CD4-positive, alpha-beta T cell treated with Interleukin-17A for 1 hour (primary cell): ENCODE measurements around the gene TMEM121B.

Source experiments
- DNase-seq: peaks from one replicate; pipeline ENCODE4 v3.0.0-alpha.2; 2020

TMEM121B gene

DNA sequence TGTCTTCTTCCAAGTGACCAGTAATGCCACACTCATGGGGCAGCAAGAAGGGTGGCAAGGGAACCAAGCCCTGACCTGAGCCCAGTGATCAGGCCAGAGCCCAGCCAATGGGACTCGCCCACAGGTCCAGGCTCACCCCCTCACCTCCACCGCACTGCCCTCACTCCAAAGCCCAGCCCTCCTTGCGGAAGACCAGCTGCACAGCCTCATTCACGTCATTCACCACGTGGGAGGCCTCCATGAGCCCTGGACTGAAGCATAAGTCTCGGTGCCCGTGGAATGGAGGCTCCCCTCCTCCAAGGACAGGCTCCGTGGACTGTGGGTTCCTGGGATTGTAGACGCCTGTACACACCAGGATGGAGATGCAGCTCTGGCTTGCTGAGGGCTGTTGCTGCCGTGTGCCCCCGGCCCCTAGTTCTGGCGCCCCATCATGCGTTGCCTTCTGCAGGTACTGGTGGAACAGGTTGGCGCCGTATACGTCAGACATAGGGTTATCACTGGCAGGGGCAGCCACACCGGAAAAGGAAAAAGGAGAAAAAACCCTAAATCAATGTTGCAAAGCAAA is 16.8 kb upstream of the TMEM121B start:
- DNase-seq, result no peak

DNA sequence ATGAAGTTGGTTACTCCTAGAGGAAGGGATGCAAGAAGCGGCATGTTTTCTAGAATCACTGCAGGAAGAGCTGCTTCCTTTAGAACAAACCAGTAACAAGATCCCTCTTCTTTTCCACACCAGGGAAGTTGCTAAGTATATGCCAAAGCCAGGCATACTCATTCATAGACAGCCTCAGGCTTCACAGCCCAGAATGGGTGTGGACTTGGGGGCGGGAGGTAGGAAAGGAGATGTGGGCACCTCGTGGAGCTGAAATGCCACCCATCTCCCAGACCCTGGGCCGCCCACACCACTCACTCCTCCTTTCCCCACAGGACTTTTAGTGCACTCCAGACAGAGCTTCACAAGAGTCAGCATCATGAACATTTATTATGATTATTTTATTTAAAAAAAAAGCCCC is 16.0 kb upstream of the TMEM121B start:
- DNase-seq, result no peak

DNA sequence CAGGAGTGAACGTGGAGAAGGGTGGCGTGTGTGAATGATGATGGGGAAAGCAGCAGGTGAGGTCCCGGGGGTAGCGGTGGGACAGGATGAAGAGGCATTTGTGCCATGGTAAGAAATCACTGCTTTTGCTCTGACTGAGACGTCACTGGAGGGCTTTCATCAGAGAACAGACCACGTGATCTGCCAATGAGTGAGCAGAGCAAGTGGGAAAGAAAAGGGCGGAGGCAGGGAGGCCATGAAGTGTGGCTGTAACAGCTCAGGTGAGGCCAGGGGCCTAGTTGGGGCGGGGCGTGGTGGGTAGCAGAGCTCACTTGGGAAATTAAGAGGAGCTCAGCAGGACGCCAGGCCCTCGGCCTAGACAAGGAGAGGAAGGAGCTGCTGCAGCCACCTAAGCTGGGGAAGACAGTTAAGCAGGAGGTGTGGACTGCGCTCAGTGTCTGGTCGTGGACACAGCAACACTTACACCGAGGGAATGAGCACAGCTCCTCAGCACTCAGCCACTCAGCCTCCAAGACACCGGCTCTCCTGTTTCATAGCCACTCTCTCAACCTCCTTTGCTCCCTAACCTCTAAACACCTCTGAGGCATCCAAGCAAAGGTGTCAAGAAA is 14.1 kb upstream of the TMEM121B start:
- no peak for DNase-seq

DNA sequence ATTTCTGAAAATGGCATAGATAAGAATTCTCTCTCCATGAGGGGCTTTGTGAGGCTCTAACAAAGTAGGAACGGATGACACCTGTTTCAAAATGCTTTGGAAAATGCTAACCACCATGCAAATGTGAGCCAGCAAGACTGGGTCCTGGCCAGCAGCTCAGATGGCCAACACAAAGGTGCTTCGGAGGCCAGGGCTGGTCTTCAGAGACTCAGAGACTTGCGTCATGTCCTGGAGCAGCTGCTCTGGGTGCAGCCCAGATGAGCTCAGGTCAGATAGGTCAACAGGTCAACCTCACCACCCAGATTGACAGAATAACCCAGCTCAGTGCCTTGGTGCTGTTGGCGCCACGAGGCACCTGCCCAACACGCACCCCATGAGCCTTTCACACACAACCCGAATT is 12.0 kb upstream of the TMEM121B start:
- DNase-seq, result no peak

DNA sequence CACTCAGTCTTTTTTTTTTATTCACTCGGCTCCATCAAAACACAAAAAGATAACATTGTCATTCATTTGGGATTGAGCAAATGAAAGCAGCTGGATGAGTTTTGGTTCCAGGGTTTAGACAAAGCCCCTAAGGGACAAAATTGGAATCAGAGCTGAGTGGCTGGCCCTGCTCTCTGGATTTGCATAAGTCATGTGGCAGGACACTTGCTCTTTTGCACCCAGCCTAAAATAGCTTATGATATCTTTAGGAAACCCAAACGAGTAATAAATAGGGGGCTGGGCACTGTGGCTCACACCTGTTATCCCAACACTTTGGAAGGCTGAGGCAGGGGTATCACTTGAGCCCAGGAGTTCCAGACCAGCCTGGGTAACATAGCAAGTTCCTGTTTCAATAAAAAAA is 11.0 kb upstream of the TMEM121B start:
- DNase-seq, result no peak

DNA sequence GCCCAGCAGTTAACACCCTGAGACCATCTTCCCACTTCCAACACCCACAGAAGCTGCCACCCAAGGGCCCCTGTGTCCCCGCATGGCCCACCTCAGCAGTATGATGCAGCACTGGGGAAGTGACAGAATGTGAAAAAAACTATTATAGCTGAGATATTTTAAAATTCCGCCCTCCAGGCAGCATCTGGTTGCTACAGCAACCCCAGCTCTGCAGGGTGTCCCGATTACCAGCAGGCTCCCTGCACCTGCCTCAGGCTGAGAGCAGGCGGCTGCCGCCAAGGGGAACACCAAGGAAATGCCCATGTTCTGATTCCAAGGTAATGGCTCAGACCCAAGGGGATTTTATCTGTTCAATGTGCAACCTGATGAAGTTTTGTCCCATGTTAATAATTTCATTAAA is 10.5 kb upstream of the TMEM121B start:
- DNase-seq, result no peak

DNA sequence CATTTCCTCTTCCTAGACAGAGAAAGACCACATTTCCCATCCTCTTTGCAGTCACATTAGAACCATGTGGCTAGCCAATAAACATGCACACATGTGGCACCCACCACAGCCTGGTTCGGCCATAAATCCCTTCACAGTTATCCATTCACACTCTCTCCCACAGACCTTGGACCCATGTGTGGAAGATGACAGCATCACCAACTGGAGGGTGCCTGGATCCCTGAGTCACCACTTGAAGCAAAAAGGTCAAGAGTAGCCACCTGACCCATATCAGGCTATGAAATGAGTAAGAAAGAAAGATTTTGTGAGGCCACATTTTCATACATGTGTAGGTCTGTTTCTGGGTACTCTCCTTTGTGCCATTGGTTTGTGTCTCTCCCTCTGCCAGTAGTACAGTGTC is 9.0 kb upstream of the TMEM121B start:
- DNase-seq, result no peak

DNA sequence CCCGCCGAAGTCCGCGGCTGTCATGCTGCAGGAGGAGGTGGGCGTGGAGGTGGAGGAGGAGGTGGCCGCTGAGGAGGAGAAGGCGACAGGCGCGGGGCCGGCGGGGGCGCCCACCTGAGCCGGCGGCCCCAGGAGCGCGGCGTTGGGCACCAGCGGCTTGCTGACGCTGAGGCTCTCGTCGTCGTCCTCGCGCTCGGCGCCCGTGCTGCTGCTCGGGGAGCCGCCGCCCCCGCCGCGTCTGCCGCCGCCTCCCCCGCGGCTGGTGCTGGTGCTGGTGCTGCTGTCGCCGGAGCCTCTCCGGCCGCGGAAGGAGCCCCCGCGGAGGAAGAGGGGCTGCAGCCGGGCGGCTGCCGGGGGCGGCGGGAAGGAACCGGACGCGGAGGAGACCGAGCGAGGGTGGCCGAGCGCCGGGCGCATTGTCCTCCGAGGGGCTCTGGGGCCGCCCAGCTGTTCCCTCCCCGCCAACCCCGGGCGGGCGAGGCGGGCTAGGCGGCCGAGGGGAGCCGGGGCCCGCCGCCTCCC is 388 bp downstream of the TMEM121B start:
- DNase-seq, result no peak

DNA sequence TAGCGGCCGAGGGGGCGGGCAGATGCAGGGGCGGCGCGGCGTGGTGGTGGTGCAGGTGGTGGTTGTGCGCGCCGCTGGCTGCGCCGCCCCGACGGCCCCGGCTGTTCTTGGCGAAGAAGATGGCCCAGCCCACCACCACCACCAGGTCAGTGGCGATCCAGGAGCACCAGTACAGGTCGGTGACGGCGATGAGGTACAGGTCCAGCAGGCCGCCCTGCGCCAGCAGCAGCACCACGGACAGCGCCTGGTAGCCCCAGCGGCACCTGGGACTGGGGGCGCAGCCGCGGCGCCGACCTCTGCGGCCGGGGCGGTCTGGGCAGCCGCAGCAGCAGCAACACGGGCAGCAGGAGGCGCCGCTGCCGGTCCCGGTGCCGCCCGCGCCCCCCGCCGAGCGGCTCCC is 879 bp downstream of the TMEM121B start:
- DNase-seq, result peak; percentile 59

DNA sequence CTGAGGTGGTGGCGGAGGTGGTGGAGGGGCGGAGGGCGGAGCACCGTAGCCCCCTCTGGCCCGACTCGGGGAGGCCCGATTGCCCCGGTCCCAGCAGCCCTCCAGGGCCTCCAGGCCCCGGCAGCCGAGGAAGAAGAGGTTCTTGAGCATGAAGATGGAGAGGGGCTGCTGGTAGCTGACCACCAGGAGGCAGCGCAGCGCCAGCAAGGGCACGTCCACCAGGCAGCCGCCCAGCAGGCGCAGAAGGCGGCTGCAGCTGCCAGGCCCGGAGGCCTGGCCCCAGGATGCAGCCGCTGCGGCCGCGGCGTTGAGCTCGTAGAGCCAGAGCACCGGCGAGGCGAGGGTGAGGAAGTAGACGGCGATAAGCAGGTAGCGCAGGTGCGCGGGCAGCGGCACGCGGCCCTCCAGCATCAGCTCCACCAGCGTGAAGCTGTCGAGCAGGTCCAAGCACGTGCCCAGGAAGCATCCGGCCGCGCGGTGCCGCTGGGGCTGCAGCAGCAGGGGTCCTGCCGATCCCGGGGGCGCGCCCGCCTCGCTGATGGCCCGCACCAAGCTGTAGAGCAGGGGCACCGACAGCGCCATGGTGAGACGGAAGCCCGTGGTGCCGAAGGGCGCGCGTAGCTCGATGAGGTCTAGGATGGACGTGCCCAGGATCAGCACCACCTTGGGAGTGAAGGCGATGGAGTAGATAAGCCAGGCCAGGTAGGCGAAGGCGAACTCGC is 1.5 kb downstream of the TMEM121B start:
- no peak for DNase-seq

DNA sequence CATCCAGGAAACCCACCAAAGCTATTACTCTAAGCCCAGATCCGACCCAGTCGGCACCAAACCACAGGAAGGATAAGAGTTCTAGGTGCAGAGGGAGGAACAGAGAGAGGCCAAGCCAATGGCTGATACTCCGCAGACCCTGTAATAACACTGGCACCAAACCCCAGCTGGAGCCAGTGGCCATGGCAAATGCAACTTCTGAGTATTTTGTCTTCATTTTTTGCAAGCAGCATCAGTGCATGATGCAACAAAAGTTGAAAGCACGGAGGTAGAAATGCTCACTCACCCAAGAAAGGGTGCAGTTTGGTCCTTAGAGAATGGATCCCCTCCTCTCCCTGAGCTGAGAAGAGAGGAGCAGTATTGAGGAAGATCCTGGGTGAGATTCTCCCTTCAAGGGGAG is 2.8 kb downstream of the TMEM121B start:
- no peak for DNase-seq

DNA sequence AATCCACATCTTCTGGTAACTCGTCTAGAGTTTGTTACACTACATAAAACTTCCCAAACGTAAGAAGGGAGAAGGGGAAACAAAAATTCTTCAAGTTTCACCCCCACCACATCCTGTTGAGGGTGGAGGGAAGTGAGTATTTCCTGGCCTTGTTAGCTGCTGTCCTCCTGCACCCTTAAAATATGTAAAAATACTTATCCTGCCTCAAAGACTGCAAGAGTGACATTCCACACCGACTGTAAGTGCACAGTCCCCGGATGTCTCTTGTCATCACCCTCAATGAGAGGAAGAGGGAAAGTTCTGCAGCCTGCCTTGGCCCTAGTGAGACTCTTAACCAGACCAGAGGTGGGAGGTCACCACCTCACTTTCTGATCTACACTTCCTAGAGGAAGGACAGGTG is 3.3 kb downstream of the TMEM121B start:
- DNase-seq, result peak; percentile 28

DNA sequence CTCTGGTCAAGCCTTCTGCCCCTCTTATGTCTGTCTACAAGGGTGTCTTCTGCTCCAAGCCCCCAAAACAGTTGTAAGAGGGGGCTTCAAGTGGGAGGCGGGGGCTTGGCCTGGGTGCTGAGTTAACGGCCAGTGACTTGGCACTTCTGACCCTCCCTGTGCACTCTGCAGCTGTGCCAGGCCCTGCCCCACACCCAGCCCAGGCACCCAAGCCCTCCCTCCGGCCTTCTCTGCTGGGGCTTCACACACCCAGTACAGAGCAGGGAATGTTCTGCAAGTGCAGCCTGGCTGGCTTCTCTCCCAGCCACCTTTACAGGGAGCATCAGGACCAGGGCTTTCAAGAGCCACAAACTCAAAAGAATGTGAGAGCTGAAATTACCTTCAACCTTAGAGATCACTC is 3.8 kb downstream of the TMEM121B start:
- DNase-seq, result no peak

DNA sequence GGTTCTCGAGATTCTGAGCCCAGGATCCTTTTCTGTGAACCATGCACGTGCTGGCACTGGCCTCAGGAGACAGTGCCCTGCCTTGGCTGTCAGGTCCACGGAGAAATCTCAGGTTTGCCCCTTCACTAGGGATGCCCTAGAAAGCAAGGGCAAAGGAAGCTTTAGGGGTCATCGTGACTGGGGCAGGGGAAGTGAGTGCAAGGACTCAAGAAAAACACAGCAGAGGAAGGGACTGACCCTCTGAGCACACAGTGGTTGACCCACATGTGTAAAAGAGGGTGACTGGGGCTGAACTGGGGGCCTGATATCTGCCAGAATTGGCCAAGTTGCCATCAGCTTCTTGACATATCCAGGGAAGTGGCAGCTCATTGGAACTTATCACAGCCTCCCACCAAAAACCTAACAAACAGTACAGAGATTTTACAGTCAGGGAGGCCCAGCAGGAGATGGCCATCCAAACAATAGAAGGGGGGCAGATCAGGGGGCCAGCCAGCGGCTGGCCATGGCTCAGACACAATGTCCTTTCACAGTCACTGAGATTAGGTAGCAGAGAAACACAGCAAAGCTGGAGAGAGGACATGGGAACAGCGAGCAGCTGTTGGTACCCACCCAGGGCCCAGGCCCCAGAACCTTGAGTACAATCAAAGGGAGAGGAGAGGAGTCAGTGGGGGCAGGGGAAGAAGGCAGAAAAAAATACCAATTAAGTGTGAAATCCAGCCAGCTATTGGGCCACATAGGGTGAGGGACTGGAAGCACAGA is 4.4 kb downstream of the TMEM121B start:
- no peak for DNase-seq

DNA sequence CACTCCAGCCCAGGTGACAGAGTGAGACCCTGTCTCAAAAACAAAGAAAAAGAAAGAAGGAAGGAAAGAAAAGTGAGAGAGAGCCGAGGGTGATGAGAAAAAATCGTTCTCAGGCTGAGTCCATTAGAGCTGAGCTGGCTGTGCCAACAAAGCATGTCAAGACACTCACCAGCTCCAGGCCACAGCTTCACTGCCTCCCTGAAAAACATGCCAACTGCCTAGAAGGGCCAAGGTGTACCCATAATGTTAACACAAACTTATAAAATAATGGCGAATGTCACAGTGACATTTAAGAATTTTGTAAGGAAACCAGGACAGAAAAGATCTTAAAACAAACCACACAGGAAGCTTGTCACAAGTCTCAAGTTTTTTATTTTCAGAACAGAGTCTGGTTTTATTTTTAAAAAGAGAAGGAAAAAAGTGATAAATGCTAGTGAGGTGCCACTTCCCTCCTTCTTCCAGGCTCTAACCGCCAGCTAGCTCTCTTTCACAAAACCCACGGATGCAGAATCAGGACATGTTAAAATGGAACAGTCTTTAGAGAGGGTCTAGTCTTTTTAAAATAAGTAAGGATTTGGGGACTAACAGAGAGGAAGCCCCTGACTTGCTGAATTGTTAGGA is 5.1 kb downstream of the TMEM121B start:
- no peak for DNase-seq

DNA sequence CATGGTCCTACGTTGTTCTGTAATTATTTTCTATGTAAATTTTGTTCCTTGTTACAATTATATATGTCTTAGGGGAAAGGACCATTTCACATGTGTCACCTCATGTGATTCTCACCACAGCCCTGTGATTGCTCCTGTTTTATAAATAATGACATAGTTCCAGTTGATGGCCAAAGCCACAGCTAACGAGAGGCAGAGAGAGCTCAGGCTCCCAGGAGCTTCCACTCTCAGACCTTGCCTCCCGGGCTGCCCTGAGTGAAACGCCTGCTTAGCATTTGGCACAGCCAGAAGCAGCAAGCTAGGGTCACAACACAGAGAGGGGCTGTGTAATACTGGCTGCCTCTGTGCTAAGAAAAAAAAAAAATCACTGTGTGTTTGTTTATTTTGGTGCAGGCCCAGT is 5.9 kb downstream of the TMEM121B start:
- no peak for DNase-seq

DNA sequence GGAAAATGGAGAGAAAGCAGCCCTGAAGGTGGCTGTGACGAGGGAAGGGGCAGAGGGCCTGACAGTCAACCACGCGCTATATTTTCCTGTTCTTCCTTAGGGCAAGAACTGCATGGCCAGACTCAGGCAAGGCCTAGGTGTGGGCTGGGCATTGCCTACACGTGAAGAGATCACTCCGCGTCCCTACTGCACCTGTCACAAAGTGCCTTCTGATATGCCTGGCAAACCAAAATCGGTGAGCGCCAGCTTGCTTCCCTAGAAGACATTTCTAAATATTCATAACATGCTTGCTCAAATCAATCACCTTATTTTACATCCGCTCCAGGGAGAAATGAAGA is 6.3 kb downstream of the TMEM121B start:
- no peak for DNase-seq

DNA sequence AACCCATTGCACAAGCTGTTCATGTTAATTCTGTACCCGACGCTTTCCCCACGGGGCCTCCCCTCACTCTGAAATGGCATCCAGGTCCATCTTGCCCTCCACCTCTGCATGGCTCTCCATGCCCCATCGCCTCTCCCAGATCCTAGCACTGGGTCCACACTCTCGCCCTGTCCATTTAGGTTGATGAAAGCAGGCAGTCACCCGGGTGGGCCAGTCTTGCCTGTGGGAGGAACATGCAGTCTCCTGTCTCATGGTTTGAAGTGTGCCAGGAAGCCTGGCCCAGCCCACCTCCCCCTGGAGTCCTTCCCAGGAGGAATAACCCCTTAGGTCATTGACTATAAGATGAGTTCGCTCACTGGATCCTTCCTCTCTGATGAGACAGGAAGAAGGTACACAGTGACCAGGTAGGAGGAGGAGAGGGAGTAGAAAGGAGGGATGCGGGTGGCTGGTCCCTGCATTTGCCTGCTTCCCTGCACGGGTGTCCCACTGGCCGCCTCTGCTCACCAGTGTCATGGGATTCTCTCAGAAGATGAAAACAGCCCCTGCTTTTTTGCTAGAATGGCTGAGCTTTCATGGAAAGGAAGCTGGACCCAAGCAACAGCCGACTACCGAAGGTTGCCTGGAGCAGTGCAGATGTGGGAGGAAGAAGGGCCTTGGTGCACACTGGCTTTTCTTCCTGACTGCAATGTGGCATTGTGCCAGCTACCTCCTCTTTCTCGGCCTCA is 6.8 kb downstream of the TMEM121B start:
- no peak for DNase-seq

DNA sequence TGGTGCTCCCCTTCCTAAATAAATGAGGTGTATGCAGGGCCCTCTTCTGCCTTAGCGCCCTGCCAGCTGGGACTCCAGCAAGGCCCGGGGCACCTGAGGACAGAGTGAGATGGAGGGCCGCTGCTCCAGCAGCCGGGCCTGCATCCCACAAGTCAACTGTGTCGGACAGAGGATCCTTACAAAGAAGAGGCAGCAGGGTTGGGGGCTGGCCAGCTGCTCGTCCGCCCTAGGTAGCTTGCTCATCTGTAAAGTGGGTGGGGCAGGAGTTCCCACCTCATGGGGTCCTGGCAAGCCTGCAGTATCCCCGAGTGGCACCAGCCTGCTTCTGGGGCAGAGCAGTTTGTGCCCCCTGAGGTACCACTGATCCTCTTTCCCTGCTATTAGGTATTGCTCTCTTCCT is 7.6 kb downstream of the TMEM121B start:
- no peak for DNase-seq

DNA sequence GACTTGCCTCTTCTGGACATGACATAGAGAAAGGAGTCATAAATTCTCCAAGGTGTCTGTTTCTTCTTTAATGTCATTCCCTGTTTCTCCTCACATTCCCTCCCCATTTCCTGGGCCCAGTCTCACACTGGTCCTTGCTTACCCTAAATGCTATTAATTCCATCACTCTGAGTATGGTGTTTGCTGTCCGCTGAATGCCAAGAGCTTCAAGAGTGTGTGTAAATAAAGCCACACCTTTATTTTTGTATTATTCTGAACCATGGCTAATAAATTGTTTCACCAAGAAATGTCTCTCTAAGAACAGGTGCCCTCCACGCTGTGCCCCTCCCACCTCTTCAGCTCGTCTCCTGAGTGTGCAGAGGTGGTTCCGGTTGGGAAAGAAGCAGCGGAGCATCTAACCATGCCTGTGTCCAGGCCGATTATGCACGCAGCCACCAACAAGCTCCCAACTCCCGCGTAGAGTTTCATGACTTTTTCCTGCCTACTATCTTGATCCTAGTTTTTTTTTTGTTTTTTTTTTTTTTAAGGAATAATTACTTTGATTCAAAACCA is 8.6 kb downstream of the TMEM121B start:
- no peak for DNase-seq

DNA sequence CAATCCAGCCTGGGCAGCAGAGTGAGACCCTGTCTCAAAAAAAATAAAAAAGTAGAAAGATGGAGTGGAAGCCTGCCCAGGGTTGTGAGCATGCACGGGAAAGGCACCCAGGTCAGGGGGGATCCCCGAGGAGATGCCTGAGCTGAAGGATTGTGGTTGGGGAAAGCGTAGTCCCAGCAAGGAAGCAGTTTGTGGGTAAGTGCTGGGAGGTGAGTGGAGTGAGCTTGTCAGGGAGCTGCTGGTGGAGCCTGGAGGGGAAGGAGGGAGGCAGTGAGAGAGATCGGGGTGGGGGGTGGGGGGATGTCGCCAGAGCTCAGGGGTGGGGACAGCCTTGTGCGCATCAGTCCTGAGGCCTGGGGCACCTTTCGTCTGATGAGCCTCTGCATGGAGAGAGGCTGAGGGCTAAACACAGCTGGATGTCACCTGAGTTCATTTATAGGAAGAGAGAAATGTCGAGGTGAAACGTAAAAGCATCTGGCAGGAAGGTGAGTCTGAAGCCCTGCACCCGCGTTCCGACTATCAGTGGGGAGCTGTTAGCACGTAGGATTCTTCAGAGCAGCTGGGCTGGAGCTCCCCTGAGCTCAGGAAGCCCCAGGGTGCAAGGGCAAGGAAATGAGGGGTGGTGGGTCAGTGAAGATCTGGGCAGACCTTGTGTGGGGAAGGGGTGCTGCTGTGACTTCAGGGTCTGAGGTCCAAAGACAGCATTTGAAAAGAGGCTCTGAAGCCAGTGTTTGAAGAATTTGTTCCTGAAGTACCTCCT is 10.2 kb downstream of the TMEM121B start:
- DNase-seq, result no peak

DNA sequence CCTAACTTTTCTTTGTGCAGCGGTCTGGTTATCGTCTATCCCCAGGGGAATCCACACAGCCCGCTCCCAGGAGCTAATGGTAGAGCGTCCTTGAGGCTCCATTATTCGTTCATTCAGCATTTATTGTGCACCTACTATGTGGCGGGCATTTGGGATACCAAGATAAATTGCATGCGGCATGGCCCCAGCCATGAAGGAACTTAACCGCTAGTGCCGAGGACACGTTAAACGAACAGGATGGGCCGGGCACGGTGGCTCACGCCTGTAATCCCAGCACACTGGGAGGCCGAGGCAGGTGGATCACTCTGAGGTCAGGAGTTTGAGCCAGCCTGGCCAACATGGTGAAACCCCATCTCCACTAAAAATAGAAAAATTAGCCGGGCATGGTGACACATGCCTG is 11.2 kb downstream of the TMEM121B start:
- no peak for DNase-seq
